GM19452 (cell line): Measurements from ENCODE around the gene PCDH7.

Source experiments
- ATAC-seq: cut with Tn5 transposase; IDR thresholded peaks from one replicate; pipeline ENCODE4 v1.9.1; 2021; ENCODE audit not compliant: unreplicated experiment

Gene PCDH7, protein sequence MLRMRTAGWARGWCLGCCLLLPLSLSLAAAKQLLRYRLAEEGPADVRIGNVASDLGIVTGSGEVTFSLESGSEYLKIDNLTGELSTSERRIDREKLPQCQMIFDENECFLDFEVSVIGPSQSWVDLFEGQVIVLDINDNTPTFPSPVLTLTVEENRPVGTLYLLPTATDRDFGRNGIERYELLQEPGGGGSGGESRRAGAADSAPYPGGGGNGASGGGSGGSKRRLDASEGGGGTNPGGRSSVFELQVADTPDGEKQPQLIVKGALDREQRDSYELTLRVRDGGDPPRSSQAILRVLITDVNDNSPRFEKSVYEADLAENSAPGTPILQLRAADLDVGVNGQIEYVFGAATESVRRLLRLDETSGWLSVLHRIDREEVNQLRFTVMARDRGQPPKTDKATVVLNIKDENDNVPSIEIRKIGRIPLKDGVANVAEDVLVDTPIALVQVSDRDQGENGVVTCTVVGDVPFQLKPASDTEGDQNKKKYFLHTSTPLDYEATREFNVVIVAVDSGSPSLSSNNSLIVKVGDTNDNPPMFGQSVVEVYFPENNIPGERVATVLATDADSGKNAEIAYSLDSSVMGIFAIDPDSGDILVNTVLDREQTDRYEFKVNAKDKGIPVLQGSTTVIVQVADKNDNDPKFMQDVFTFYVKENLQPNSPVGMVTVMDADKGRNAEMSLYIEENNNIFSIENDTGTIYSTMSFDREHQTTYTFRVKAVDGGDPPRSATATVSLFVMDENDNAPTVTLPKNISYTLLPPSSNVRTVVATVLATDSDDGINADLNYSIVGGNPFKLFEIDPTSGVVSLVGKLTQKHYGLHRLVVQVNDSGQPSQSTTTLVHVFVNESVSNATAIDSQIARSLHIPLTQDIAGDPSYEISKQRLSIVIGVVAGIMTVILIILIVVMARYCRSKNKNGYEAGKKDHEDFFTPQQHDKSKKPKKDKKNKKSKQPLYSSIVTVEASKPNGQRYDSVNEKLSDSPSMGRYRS (N-terminal part only)

DNA sequence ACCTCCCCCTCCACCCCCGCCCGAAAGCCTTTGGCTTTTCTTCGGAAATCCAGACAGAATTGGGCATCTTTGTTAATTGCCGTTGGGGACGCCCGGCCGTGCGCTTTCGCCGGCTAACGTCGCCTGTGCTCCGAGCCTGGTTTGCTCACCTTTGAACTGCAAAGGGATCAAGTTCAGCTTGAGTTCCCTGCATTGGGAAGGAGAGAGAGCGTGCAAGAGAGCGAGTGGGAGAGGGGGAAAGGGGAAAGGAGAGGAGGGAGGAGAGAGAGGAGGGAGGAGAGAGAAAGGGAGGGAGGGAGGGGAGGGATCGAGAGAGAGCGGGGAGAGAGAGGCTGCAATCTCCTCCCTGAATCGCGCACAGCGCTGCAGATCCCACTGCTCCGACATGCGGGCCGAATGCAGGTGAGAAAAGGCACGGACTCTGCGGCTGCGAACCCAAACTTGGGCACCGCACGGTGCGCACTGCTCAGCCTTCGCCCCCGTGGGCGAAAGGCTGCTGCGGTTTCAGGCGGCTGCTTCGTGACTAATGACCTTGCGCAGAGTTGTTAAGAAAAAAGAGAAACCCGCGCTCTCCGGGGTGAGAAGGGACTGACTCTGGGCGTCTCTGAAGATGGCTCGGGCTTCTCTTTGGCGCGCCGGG is at the start of gene PCDH7:
TSS of gene PCDH7 (plus strand) at position 349 of the 640 bp plus-strand sequence. CDS start 1,054 bp downstream, outside the sequence.
- ATAC-seq, result no peak

DNA sequence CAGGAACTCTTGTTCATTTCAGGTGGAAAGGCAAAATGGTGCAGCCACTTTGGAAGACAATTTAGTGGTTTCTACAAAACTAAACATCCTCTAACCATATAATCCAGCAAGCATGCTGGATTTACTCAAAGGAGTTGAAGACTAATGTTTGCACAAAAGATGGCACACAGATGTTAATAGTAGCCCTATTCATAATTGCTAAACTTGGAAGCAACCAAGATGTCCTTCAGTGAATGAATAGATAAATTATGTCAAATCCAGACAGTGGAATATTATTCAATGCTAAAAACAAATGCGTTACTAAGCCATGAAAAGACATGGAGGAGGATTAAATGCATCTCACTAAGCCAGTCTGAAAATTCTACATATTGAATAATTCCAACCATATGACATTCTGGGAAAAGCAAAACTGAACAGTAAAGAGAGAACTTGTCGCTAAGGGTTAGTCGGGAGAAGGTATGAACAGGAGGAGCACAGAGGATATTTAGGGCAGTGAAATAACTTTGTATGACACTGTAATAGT is 48.2 kb upstream of the PCDH7 start:
- ATAC-seq, result no peak

DNA sequence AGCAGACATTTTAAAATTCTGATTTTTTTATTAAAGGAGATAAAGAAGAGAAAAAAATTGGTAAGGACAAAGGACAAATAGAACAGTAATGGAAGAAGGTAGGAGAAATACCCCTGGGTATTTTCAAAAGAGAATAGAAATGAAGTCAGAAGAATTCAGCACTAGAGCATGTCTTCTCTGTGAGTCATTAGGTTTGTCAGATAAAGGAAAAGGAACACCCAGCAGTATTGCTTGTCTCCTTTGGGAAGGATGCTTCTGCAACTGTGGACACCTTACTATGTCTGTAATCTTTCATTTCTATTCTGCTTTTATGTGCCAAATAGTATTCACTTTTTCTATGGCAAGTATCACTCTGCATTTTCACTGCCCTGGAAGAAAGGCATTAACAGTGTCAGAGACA is 24.0 kb upstream of the PCDH7 start:
- no peak for ATAC-seq

DNA sequence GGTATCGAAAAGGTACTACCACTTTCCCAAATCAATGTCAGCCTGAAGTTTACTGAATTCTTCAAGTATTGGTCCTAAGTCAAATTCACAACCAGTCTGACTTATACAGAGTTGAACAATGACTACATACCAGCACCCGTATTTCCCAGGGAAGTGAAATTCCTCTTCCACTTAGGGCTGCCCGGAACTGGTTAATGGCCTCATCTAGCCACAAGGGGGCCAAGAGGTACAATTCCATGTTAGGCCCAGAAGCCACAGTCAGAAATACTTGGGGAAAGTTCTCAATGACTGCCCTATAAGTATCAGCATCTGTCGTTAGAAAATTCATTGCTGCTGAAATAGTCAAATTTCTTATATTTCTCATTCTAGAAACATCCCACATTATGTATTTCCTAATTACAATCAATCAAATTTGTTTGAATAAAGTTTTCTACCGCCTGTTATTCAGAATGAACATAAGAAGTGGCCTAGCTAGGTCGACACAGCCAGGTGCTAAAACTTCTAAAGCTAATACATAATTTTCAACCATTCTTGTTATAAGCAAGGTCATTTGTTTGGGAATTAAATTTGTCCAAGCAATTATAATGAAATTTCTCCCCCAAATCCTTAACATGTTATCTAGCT is 5.6 kb upstream of the PCDH7 start:
- no peak for ATAC-seq

DNA sequence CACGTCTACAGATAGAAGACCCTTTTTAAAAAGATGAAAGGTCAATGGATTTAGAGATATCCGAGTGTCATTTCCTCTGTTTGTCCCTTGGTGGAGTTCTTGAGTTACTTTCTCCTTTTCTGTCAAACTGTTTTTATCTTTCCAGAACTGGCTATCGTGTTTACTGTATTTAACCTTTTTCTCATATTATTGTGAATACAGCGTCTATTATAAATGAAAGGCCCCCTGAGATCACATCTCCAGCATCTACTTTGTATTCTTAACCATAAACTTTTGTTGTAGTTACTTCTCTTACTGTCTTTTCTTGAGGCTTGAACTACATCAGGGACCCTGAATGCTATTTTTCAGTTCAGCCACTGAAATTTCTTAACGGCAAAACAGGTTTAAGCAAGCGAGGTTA is 4.0 kb upstream of the PCDH7 start:
- no peak for ATAC-seq

DNA sequence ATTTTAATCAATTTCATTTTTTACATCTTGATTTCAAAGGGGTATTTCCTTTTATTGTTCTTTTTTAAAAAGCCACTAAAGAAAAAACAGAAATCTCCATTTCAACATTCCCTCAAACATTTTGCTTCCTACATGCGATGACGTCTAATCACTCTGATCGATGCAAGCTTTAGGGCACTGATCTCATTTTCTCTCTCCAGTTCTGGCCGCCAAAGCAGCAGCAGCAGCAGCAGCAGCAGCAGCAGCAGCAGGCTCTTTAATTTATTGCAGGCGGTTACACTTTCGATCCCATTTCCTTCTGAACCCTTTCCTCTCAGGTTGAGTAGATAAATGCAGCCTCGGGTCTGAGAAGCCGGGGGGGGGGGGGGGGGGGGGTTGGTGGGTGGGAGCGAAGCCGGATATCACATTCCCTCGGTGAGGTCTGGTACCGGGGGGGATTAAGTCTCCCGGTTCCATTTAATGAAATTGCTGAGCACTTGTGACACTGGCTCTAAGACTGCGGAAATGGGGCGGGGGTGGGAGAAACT is 3.4 kb upstream of the PCDH7 start:
- no peak for ATAC-seq

DNA sequence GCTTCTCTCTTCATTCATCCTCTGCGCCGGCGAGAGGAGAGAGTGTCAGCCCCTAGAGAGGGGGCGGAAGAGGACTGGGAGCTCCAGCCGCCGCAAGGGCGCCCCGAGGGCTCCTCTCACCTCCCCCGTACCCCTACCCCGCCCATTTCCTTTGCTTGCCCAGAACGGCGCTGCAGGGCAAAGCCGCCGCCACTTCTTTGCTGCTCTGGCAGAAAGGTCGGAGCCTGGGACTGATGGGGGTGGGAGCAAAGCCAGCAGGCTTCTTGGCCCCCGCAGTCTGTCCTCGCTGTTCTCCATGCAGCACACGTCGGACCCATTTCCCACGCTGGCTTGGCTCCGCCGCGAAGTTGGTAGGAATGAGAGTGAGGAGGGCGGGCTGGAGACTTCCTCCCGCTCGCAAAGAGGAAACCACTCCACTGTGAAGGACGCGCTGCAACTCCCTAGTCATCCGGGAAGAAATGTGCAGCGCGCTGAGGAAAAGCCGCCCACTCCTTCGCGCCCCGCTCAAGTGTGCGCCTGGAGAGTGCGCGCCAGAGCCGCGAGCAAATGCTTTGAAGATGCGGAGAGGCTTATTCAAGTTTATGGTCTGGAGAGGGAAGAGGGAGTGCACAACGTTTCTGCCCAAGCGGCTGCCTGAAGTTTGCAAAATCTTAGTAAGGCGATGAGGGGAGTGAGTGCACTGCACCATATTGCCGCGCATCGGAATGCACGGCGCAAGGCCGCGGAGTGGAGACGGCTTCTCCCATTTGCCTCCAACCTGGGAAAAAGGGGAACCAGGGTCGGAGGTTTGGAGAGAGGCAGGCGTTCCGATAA is 2.8 kb upstream of the PCDH7 start:
- ATAC-seq, result no peak

DNA sequence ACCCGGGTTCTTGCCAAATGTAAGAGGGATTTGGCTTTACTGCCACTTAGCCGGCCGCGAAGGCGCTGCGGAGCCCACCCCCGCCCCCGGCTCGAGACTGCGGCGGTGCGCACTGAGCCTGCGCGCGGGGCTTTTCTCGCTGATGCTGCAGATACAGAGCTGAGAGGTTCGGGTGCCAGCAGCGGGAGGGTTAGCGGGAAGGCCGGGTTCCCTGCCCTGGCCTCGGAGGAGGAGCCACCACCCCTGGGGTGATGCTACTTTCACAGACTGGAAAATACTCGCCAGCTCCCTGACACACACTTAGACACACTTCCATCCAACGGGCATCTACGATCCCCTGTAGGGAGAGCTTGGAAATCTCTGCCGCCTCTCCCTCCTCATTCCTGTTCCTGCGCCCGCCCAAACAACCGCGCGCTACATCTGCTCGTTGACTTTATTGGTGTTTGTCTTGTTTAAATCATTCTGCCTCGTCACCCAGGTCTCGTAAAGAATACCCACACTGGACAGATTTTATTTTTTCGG is 2.1 kb upstream of the PCDH7 start:
- no peak for ATAC-seq

DNA sequence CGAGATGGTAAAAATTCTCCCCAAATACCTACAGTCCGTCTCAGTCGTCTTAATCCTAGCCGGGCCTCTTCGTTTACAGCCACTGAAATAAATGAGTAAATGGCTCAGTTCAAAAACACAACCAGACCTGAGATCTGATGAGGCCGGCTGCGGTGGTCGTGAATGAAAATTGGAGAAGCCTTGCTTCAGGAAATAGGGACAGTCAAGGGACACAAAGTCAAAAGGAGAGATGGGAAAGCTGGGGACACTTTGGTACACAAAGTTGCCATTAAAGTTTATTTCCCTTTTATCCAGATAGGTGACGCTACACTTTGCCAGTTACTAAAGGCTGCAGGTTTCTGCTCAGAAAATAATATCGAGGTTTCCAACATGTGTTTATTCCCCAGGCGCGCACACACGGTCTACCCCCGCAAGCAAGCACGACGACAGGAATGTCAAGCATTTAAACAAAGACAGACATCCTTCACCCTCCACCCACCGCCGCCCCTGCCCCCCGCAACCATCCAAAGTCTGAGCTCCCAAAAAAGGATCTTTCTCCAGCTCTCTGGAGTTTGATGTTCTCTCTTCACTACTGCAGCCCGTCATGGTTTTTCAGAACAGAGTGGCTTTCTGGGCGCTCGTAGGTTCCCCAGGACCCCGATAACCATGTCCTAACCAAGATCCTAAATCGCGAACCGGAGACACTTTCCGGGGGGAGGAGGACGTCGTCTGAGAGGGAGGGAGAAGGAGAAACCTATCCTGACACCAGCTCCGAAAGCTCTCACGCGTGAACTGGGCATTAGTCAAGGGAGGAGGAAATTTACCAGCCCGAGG is 1.3 kb upstream of the PCDH7 start:
- no peak for ATAC-seq

DNA sequence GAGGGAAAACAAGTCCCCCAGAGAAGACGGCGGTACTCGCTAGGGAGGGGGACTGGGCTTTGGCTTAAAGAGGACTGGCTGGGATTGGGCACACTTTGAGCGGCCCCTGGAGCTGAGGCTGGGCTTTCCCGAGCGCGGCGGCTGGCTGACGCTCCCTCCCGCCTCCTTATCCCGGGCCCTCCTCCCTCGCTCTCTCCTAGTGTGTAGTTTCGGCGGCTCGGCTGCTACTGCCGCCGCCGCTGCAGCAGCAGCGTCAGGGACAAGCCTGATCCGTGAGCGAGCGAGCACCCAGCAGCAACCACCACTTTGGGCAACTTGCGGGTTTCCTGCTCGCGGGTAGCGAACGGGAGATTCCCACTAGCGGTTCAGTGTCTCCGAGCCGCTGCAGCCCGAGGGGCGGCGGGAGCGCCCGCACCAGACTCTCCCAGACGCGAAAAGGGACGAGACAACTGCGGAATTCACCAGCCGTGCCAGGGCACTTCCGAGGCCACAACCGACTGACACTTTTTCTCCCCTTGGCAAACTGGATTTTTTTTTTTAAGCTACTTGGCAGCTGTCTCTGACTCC is 632 bp upstream of the PCDH7 start:
- ATAC-seq, result no peak

DNA sequence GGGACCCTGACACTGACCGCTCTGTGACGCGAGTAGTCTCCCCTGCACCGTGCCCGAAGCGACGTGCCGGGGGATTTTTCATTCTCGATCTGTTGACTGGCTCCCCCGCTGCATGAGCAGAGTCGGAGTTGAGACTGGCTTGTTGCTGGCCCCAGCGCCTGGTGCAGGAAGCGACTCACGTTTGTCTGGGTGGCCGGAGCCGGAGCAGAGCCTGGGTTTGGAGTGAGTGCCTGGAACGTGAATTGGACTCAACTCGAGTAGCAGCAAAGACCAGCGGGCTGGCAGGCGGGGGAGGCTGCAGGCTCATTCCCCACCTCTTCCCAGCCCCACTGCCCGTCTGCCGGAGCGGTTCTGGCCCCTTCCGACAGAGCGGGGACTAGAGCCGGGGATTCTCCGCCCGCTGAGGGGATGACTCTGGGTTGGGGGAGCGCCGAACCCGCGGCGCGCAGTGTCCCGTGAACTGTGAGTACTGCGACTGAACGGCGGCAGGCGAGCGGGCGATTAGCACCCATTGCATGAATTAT is 554 bp downstream of the PCDH7 start:
- no peak for ATAC-seq

DNA sequence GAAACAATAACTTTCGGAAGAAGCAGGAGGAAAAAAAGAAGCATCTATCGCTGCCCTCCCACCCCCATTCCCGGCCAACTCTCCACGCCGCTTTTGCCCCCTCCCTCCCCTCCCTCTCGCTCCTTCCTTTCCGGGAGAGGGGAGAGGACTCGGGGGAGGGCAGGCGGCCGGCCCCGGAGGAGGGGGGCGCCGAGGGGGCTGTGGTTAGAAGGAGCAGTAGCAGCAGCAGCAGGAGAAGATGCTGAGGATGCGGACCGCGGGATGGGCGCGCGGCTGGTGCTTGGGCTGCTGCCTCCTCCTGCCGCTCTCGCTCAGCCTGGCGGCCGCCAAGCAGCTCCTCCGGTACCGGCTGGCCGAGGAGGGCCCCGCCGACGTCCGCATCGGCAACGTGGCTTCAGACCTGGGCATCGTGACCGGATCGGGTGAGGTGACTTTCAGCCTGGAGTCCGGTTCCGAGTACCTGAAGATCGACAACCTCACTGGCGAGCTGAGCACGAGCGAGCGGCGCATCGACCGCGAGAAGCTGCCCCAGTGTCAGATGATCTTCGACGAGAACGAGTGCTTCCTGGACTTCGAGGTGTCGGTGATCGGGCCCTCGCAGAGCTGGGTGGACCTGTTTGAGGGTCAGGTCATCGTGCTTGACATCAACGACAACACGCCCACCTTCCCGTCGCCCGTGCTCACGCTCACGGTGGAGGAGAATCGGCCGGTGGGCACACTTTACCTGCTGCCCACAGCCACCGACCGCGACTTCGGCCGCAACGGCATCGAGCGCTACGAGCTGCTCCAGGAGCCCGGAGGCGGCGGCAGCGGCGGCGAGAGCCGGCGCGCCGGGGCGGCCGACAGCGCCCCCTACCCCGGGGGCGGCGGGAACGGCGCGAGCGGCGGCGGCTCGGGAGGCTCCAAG is 1.3 kb downstream of the PCDH7 start:
- ATAC-seq, result no peak

DNA sequence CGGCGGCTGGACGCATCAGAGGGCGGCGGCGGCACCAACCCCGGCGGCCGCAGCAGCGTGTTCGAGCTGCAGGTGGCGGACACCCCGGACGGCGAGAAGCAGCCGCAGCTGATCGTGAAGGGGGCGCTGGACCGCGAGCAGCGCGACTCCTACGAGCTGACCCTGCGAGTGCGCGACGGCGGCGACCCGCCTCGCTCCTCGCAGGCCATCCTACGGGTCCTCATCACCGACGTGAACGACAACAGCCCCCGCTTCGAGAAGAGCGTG is 1.9 kb downstream of the PCDH7 start:
- ATAC-seq, result no peak

DNA sequence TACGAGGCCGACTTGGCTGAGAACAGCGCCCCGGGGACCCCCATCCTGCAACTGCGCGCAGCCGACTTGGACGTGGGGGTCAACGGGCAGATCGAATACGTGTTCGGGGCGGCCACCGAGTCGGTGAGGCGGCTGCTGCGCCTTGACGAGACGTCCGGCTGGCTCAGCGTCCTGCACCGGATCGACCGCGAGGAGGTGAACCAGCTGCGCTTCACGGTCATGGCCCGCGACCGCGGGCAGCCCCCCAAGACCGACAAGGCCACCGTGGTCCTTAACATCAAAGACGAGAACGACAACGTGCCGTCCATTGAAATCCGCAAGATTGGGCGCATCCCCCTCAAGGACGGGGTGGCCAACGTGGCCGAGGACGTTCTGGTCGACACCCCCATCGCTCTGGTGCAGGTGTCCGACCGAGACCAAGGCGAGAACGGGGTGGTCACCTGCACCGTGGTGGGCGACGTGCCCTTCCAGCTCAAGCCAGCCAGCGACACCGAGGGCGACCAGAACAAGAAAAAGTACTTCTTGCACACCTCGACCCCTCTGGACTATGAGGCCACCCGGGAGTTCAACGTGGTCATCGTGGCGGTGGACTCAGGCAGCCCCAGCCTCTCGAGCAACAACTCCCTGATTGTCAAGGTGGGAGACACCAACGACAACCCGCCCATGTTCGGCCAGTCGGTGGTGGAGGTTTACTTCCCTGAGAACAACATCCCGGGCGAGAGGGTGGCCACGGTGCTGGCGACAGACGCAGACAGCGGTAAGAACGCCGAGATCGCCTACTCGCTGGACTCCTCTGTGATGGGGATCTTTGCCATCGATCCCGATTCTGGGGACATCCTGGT is 2.4 kb downstream of the PCDH7 start:
- ATAC-seq, result no peak

DNA sequence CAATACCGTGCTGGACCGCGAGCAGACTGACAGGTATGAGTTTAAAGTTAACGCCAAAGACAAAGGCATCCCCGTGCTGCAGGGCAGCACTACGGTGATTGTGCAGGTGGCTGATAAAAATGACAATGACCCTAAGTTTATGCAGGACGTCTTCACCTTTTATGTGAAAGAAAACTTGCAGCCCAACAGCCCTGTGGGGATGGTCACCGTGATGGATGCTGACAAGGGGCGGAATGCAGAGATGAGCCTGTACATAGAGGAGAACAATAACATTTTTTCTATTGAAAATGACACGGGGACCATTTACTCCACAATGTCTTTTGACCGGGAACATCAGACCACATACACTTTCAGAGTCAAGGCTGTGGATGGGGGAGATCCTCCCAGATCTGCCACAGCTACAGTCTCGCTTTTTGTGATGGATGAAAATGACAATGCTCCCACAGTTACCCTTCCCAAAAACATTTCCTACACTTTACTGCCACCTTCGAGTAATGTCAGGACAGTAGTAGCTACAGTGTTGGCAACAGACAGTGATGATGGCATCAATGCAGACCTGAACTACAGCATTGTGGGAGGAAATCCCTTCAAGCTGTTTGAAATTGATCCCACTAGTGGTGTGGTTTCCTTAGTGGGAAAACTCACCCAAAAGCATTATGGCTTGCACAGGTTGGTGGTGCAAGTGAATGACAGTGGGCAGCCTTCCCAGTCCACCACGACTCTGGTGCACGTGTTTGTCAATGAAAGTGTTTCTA is 3.2 kb downstream of the PCDH7 start:
- no peak for ATAC-seq

DNA sequence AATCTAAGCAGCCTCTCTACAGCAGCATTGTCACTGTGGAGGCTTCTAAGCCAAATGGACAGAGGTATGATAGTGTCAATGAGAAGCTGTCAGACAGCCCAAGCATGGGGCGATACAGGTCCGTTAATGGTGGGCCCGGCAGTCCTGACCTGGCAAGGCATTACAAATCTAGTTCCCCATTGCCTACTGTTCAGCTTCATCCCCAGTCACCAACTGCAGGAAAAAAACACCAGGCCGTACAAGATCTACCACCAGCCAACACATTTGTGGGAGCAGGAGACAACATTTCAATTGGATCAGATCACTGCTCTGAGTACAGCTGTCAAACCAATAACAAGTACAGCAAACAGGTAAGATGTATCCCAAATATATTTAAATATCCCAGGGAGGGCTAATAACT is 4.1 kb downstream of the PCDH7 start:
- no peak for ATAC-seq
